A549 (cell line): ENCODE measurements around the gene MCCC1.

Experiments used
- HOXB13 ChIP-seq: fragments of 250-450 bp; sonication (Bioruptor Pico); IDR thresholded peaks from 2 replicates; pipeline ENCODE4 v1.5.0; 2020; ENCODE audit warnings: low read depth, mild to moderate bottlenecking, moderate library complexity
- JUNB ChIP-seq: fragments of >200 bp; sonication (Bioruptor Twin); formaldehyde crosslinking; IDR thresholded peaks from 2 replicates; pipeline ENCODE4 v1.6.1; 2016
- RAD21 ChIP-seq, 2 experiments: fragments of >200 bp in 1 of 2; sonication (Bioruptor Twin) in 1 of 2; formaldehyde crosslinking in 1 of 2; IDR thresholded peaks in 1 of 2; conservative IDR thresholded peaks in 1 of 2; 2 replicates in 1 of 2; 3 replicates in 1 of 2; pipeline ENCODE4 v1.6.1; 2012 to 2018; ENCODE audit warnings: inconsistent platforms in 1 of 2
- TF ChIP-seq, protein P1 (sequence below): fragments of >200 bp; sonication (Bioruptor Twin); formaldehyde crosslinking; IDR thresholded peaks from 3 replicates; pipeline ENCODE4 v1.5.1; 2016
- TF ChIP-seq, protein P2 (sequence below): fragments of 200-600 bp; sonication (generic); IDR thresholded peaks from 2 replicates; pipeline ENCODE4 v1.6.1; 2016; ENCODE audit warnings: antibody characterized with exemption, mild to moderate bottlenecking, moderate library complexity
- TF ChIP-seq, protein P3 (sequence below): fragments of 150-350 bp; IDR thresholded peaks from 2 replicates; pipeline ENCODE4 v1.6.1; 2014; ENCODE audit warnings: low read depth, mild to moderate bottlenecking, low read length

DNA sequence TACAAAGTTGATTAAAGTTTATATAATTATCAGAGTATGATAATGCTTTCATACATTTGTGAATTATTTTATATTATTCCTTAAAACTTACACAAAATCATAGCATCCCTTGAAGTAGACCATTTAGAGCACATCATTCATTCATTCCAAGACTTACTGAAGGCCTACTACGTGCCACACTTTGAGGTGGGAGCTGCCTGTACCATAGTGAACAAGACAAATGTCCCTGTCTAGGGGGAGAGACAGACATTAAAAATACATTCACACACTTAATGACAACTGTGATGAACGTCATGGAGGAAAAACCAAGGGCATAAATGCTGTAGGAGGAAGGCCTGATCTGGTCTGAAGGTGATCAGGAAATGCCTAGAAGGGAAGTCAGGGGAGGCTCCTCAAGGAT, 12.1 kb downstream of the MCCC1 start:
- TF ChIP-seq, protein P1, sequence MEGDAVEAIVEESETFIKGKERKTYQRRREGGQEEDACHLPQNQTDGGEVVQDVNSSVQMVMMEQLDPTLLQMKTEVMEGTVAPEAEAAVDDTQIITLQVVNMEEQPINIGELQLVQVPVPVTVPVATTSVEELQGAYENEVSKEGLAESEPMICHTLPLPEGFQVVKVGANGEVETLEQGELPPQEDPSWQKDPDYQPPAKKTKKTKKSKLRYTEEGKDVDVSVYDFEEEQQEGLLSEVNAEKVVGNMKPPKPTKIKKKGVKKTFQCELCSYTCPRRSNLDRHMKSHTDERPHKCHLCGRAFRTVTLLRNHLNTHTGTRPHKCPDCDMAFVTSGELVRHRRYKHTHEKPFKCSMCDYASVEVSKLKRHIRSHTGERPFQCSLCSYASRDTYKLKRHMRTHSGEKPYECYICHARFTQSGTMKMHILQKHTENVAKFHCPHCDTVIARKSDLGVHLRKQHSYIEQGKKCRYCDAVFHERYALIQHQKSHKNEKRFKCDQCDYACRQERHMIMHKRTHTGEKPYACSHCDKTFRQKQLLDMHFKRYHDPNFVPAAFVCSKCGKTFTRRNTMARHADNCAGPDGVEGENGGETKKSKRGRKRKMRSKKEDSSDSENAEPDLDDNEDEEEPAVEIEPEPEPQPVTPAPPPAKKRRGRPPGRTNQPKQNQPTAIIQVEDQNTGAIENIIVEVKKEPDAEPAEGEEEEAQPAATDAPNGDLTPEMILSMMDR = no peak
- TF ChIP-seq JUNB = no peak
- TF ChIP-seq RAD21 (conservative IDR thresholded peaks at IDR 0.05 in 1 of 2, IDR thresholded peaks at IDR 0.05 in 1 of 2) = no peak
- TF ChIP-seq HOXB13 (CRISPR knock-in tag) = no peak
- TF ChIP-seq, protein P2, sequence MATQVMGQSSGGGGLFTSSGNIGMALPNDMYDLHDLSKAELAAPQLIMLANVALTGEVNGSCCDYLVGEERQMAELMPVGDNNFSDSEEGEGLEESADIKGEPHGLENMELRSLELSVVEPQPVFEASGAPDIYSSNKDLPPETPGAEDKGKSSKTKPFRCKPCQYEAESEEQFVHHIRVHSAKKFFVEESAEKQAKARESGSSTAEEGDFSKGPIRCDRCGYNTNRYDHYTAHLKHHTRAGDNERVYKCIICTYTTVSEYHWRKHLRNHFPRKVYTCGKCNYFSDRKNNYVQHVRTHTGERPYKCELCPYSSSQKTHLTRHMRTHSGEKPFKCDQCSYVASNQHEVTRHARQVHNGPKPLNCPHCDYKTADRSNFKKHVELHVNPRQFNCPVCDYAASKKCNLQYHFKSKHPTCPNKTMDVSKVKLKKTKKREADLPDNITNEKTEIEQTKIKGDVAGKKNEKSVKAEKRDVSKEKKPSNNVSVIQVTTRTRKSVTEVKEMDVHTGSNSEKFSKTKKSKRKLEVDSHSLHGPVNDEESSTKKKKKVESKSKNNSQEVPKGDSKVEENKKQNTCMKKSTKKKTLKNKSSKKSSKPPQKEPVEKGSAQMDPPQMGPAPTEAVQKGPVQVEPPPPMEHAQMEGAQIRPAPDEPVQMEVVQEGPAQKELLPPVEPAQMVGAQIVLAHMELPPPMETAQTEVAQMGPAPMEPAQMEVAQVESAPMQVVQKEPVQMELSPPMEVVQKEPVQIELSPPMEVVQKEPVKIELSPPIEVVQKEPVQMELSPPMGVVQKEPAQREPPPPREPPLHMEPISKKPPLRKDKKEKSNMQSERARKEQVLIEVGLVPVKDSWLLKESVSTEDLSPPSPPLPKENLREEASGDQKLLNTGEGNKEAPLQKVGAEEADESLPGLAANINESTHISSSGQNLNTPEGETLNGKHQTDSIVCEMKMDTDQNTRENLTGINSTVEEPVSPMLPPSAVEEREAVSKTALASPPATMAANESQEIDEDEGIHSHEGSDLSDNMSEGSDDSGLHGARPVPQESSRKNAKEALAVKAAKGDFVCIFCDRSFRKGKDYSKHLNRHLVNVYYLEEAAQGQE = no peak
- TF ChIP-seq, protein P3, sequence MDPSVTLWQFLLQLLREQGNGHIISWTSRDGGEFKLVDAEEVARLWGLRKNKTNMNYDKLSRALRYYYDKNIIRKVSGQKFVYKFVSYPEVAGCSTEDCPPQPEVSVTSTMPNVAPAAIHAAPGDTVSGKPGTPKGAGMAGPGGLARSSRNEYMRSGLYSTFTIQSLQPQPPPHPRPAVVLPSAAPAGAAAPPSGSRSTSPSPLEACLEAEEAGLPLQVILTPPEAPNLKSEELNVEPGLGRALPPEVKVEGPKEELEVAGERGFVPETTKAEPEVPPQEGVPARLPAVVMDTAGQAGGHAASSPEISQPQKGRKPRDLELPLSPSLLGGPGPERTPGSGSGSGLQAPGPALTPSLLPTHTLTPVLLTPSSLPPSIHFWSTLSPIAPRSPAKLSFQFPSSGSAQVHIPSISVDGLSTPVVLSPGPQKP = no peak
